Activated naive CD4-positive, alpha-beta T cell treated with anti-CD3 and anti-CD28 coated beads, Interleukin-2, amount 10 ng/mL, durations not matched to agents 7 days and 5 days (primary cell): ENCODE data around the gene ZNF423.

ENCODE experiments used
- CTCF ChIA-PET: fragments of 350-600 bp; sonication (Branson Sonifier 250); formaldehyde crosslinking; loops from one replicate; lab custom pipeline; 2021; ENCODE audit warnings: antibody characterized with exemption; lab: Charles Lee
- DNase-seq: peaks from one replicate; pipeline ENCODE4 v3.0.0-alpha.2; 2020
- H3K27ac Mint-ChIP-seq: one replicate; pipeline ENCODE4 v1.8.0; 2021; ENCODE audit warnings: mild to moderate bottlenecking, moderate library complexity, mixed read lengths
- H3K27me3 Mint-ChIP-seq: one replicate; pipeline ENCODE4 v1.8.0; 2021; ENCODE audit warnings: mild to moderate bottlenecking, mixed read lengths
- H3K36me3 Mint-ChIP-seq: one replicate; pipeline ENCODE4 v1.8.0; 2021; ENCODE audit warnings: mixed read lengths
- H3K4me1 Mint-ChIP-seq: one replicate; pipeline ENCODE4 v1.8.0; 2021; ENCODE audit warnings: mixed read lengths
- H3K4me3 Mint-ChIP-seq: one replicate; pipeline ENCODE4 v1.8.0; 2021; ENCODE audit warnings: mild to moderate bottlenecking, moderate library complexity, mixed read lengths
- H3K9me3 Mint-ChIP-seq: one replicate; pipeline ENCODE4 v1.8.0; 2021; ENCODE audit warnings: mixed read lengths

The ZNF423 gene

DNA sequence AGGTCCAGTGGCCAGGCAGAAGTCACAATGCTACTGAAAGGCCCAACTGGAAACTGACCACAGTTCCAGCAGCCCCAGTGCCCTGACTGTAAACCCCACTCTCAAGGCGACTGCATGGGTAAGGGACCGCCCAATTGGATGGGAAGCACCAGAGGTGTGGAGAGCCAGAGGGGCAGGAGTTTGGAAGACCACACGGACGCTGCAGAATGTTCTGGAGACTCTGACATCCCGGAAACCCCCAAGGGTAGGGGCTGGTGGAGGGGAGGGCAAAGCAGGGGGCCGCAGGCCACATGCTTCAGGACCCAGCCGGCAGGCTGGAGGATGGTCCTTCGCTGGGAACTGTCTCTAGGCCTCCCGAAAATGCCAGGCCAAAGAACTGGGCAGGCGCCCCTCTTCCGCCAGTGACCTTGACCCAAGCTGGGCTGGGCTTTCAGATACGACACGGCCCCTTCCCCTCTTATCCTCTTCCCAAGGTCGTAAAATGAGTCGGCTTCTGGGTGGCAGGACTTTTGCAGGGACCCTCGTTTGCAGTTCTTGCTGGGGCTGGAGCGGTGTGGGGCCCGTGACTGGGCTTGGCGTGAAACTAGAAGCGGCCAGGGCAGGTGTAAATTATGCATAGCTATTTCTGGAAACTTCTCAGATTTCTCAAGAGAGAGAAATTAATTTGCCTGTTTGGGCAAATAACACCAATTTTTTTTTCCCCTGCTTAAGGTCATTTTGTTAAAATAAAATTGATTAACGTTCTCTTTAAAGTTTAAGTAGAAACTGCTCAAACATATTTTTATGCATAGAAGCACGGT lies 372.1 kb downstream of the ZNF423 start:
- CTCF ChIA-PET, result interaction anchor here (1.3 kb wide), 1 partner anchor 76 kb away, joined by 4 read pairs; no protein-coding TSS in a partner anchor
- DNase-seq, result no peak
- no peaks in the 10 kb centered on the region for H3K36me3 Mint-ChIP-seq
- no peaks in the 10 kb centered on the region for H3K9me3 Mint-ChIP-seq
- peaks cover 4% of the 10 kb centered on the region for H3K4me1 Mint-ChIP-seq
- no peak overlapping the region for H3K27ac Mint-ChIP-seq
- H3K4me3 Mint-ChIP-seq, result no peak overlapping the region
- H3K27me3 Mint-ChIP-seq, result peaks cover 38% of the 10 kb centered on the region

DNA sequence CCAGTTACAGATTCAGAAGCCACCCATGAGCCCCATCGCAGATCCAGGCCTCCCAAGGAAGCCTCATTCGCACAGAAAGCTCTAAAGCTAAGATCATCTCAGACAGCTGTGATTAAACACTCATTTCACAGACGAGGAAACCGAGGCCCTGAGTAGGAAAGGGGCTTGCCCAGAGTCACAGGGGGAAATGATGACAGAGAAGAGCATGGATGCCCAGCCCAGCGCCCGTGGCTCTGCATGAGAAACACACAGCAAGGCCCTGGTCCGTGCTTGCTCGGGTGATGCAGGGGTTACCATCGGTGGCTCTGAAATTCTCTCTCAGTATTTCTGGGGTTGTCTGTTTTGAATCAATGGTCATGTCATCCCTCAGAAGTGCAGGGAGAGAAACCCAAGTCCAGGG lies 372.7 kb downstream of the ZNF423 start:
- Mint-ChIP-seq H3K36me3 (no peaks in the 10 kb centered on the region), H3K9me3 (no peaks in the 10 kb centered on the region), H3K27ac (no peak overlapping the region), H3K27me3 (peaks cover 35% of the 10 kb centered on the region), H3K4me3 (no peak overlapping the region), H3K4me1 (peaks cover 4% of the 10 kb centered on the region)
- CTCF ChIA-PET, result no interaction called here
- DNase-seq, result no peak

DNA sequence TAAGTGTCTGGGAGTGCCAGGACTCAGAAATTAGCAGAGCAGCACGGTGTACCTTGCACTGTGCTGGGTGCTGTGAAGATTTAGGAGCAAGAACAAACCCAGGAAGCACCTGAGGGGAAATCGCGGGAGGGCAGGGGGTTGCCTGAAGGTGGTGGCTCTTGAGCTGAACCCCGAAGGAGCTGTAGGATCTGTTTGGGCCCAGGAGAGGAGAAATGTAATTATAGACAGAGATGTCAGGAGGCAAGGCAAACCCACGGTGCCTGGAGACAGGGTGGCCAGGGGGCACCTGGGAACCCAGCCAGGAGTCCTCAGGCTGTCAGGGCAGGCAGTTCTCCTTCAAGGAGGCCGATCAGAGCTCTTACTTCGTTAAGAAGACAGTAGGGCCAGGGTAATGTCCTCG lies 373.2 kb downstream of the ZNF423 start:
- Mint-ChIP-seq H3K4me1 (peaks cover 4% of the 10 kb centered on the region), H3K4me3 (no peak overlapping the region), H3K9me3 (no peaks in the 10 kb centered on the region), H3K27me3 (peaks cover 32% of the 10 kb centered on the region), H3K27ac (no peak overlapping the region), H3K36me3 (no peaks in the 10 kb centered on the region)
- CTCF ChIA-PET, result no interaction called here
- no peak for DNase-seq

DNA sequence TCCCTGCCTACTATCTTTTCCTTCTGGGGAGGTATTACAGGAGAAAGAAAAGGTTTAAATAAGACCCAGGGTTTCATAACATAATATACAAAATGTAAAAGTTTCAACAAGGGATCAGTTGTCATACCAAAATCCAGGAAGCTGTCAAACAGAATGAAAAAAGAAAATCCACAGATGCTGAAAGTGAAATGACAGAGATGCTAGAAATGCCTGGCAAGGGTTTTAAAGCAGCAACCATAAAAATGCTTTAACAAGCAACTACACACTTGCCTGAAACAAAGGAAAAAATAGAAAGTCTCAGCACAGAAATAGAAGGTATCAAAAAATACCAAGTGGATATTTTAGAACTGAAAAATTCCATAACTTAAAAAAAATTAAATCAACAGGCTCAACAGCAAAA lies 377.3 kb downstream of the ZNF423 start:
- Mint-ChIP-seq H3K9me3 (no peaks in the 10 kb centered on the region), H3K27me3 (peaks cover 13% of the 10 kb centered on the region), H3K27ac (no peak overlapping the region), H3K36me3 (no peaks in the 10 kb centered on the region), H3K4me3 (no peak overlapping the region), H3K4me1 (peaks cover 2% of the 10 kb centered on the region)
- CTCF ChIA-PET, result no interaction called here
- DNase-seq, result no peak

DNA sequence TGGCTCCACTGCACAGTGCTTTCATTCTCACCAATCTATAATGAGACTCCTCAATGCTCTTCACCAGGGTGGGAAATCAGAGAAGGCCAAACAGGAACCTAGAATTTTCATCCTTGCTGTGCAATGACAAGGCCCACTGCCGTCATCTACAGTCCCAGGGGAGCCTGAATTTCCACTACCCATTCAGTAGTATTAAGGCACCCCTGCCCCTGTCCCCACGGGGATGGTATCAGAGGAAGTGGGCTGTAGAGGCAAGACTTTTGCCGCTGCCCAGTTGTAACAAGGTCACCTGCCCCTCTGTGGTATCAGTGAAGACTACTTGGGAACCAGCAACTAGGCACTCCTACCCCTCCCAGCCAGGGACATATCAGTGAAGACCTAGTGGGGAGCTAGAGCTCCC lies 377.8 kb downstream of the ZNF423 start:
- H3K4me3 Mint-ChIP-seq, result no peak overlapping the region
- CTCF ChIA-PET, result interaction anchor here (0.8 kb wide), 1 partner anchor 12 kb away, joined by 3 read pairs; no protein-coding TSS in a partner anchor
- no peak overlapping the region for H3K27ac Mint-ChIP-seq
- DNase-seq, result no peak
- no peaks in the 10 kb centered on the region for H3K36me3 Mint-ChIP-seq
- H3K27me3 Mint-ChIP-seq, result peaks cover 8% of the 10 kb centered on the region
- H3K4me1 Mint-ChIP-seq, result peaks cover 2% of the 10 kb centered on the region
- no peaks in the 10 kb centered on the region for H3K9me3 Mint-ChIP-seq

DNA sequence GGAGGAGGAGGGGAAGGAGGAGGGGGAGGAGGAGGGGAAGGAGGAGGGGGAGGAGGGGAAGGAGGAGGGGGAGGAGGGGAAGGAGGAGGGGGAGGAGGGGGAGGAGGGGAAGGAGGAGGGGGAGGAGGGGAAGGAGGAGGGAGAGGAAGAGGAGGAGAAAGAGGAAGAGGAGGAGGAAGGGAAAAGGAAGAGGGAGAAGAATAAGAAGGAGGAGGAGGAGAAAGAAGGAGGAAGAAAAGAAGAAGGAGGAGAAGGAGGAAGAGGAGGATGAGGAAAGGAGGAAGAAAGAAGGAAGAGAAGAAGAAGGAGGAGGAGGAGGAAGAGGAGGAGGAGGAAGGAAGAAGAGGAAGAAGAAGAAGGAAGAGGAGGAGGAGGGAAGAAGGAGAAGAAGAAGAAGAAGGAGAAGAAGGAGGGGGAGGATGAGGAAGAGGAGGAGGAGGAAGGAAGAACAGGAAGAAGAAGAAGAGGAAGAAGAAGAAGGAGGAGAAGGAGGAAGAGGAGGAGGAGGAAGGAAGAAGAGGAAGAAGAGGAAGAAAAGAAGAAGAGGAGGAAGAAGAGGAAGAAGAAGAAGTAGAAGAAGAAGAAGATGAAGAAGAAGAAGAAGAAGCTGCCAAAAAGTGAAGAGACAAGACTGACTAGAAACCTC lies 378.5 kb downstream of the ZNF423 start:
- no peak overlapping the region for H3K27ac Mint-ChIP-seq
- no peak for DNase-seq
- no peaks in the 10 kb centered on the region for H3K9me3 Mint-ChIP-seq
- H3K4me1 Mint-ChIP-seq, result no peaks in the 10 kb centered on the region
- H3K4me3 Mint-ChIP-seq, result no peak overlapping the region
- CTCF ChIA-PET, result interaction anchor here (0.8 kb wide), 1 partner anchor 11 kb away, joined by 3 read pairs; no protein-coding TSS in a partner anchor
- no peaks in the 10 kb centered on the region for H3K36me3 Mint-ChIP-seq
- peaks cover under 1% of the 10 kb centered on the region for H3K27me3 Mint-ChIP-seq

DNA sequence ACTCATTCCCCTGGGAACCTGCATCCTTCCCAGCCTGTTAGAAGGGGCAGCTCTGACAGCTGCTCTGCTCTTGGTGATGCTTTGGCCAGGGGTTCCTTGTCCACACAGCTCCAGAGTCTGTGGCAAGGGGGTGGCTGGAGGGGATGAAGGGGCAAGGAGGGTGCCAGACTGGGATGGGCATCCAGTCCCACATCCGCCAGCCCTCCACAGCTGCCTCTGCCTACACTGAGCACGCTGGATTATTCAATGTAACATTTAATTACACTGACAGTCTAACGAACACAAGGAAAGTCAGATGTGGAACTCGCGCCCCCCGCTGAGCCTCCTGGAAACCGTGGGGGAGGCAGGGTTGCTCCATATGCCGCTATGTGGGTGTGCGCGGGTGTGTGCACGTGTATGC lies 381.2 kb downstream of the ZNF423 start:
- Mint-ChIP-seq H3K27me3 (peaks cover 14% of the 10 kb centered on the region), H3K27ac (no peak overlapping the region), H3K4me1 (no peaks in the 10 kb centered on the region), H3K36me3 (no peaks in the 10 kb centered on the region), H3K9me3 (no peaks in the 10 kb centered on the region), H3K4me3 (no peak overlapping the region)
- CTCF ChIA-PET, result no interaction called here
- DNase-seq, result no peak

DNA sequence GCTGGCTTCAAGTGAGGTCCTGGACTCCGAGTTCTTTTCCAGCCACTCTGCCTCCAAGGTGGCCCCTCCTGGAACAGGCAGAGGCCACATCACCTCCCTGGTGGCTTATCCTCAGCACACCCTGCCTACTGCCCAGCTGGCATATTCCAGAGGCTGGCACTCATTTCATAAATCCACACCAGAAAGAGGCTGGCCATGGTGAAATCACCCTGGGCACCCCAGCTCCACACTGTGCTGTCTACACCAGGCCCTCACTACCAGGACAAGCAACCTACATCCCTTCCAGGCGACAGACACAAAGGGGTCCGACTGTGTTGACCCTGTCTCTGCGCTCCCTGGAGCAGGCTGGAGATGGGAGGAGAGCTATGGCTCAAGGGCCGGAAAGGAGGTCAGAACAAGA lies 382.1 kb downstream of the ZNF423 start:
- DNase-seq, result no peak
- H3K27ac Mint-ChIP-seq, result no peak overlapping the region
- no peak overlapping the region for H3K4me3 Mint-ChIP-seq
- H3K36me3 Mint-ChIP-seq, result no peaks in the 10 kb centered on the region
- no peaks in the 10 kb centered on the region for H3K9me3 Mint-ChIP-seq
- CTCF ChIA-PET, result no interaction called here
- H3K4me1 Mint-ChIP-seq, result no peaks in the 10 kb centered on the region
- peaks cover 14% of the 10 kb centered on the region for H3K27me3 Mint-ChIP-seq

DNA sequence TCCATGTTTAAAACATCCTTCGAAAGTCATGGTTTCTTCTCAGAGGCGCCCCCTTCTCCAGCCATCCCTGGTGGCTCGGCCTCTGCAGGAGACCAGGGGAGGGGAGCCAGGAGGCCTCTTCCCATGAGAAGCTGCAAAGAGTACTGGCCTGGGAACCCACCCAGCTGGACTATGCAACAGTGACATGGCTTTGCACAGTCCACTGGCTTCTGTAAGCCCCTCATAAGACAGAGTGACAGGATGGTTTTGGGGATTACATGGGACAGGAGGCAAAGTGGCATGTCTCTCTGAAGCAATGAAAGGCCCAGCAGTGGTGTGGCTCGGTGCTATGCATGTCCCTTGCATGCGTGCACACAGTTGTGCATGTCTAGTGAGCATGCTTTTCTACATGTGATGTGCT lies 382.8 kb downstream of the ZNF423 start:
- CTCF ChIA-PET, result no interaction called here
- no peak overlapping the region for H3K4me3 Mint-ChIP-seq
- H3K36me3 Mint-ChIP-seq, result no peaks in the 10 kb centered on the region
- peaks cover 14% of the 10 kb centered on the region for H3K27me3 Mint-ChIP-seq
- no peaks in the 10 kb centered on the region for H3K9me3 Mint-ChIP-seq
- no peak overlapping the region for H3K27ac Mint-ChIP-seq
- no peak for DNase-seq
- H3K4me1 Mint-ChIP-seq, result no peaks in the 10 kb centered on the region

DNA sequence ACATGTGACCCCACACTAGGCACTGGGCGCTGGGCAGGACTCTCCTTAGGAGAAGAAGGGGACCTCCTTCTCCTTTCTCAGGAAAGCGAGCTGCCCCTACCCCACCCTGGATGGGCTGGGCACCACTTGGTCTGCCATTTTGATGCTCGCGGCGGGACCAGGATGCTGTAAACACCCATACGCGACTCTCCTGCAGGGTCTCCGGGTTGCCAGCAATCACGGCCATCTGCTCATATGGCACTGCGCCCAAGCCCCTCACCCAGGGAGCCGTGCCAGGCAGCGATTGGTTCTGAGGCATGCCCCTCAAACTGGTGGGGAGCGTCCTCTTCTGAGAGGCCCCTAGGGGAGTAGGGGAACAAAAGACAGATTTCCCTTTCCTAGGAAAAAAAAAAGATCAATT lies 383.3 kb downstream of the ZNF423 start:
- no peaks in the 10 kb centered on the region for H3K9me3 Mint-ChIP-seq
- no peak for DNase-seq
- no peak overlapping the region for H3K4me3 Mint-ChIP-seq
- H3K36me3 Mint-ChIP-seq, result no peaks in the 10 kb centered on the region
- H3K27ac Mint-ChIP-seq, result peak overlapping the region; percentile 14
- peaks cover 14% of the 10 kb centered on the region for H3K27me3 Mint-ChIP-seq
- no peaks in the 10 kb centered on the region for H3K4me1 Mint-ChIP-seq
- CTCF ChIA-PET, result no interaction called here

DNA sequence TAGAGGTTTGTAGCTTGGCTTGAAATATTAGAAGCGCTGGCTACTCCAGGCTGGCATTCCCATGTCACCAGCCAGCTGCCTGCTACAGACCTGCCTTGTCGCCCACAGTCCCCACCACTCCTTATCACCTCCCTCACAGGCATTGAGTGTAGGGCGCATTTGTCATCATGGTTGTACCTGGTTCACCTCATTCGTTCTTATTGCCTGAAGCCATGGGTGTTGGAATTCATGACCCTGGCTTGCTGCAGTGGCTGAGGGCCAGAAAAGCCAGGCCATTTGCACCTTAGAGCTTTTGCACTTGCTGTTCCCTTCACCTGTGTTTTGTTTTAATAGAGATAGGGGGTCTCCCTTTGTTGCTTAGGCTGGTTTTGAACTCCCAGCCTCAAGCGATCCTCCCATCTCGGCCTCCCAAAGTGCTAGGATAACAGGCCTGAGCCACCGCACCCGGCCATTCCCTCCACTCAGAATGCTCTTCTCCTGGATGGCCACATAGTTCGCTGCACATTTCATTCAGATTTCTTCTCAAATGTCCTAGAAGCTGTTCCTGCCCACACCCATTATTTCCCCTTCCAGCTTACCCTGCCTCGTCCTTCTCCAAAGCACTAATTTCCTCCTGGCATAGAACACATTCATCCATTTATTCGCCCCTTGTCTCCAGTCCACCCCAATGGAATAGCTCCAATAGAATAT lies 384.7 kb downstream of the ZNF423 start:
- H3K9me3 Mint-ChIP-seq, result no peaks in the 10 kb centered on the region
- peaks cover 6% of the 10 kb centered on the region for H3K4me1 Mint-ChIP-seq
- no peaks in the 10 kb centered on the region for H3K36me3 Mint-ChIP-seq
- H3K27ac Mint-ChIP-seq, result no peak overlapping the region
- DNase-seq, result no peak
- CTCF ChIA-PET, result interaction anchor here (0.6 kb wide), 1 partner anchor 1304 kb away, joined by 3 read pairs; no protein-coding TSS in a partner anchor
- peaks cover 19% of the 10 kb centered on the region for H3K27me3 Mint-ChIP-seq
- H3K4me3 Mint-ChIP-seq, result no peak overlapping the region

DNA sequence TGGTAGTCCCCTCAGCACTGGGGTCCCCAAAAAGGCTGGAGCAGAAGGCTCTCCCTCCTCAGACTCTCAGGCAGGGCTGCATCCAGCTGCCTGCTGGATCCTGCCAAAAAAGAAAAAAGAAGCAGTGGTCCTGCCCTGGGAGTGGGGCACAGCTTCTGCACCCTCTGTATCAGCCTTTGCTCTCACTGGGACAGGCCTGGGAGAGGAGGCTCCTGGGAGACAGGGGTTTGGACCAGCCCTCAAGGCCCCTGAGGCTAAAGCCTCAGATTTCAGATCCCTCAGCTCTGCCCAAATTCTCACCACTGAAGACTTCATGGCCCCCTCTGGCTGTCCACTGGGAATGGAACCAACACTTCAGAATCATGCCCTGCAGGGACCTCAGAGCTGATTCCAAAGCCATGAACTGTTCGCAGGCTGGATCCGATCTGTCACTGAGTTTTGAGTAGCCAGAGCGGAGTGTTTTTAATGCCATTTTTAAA lies 385.4 kb downstream of the ZNF423 start:
- no peak for DNase-seq
- CTCF ChIA-PET, result interaction anchor here (0.6 kb wide), 1 partner anchor 1305 kb away, joined by 3 read pairs; no protein-coding TSS in a partner anchor
- H3K36me3 Mint-ChIP-seq, result no peaks in the 10 kb centered on the region
- no peak overlapping the region for H3K4me3 Mint-ChIP-seq
- no peaks in the 10 kb centered on the region for H3K9me3 Mint-ChIP-seq
- peaks cover 25% of the 10 kb centered on the region for H3K27me3 Mint-ChIP-seq
- peaks cover 12% of the 10 kb centered on the region for H3K4me1 Mint-ChIP-seq
- no peak overlapping the region for H3K27ac Mint-ChIP-seq

DNA sequence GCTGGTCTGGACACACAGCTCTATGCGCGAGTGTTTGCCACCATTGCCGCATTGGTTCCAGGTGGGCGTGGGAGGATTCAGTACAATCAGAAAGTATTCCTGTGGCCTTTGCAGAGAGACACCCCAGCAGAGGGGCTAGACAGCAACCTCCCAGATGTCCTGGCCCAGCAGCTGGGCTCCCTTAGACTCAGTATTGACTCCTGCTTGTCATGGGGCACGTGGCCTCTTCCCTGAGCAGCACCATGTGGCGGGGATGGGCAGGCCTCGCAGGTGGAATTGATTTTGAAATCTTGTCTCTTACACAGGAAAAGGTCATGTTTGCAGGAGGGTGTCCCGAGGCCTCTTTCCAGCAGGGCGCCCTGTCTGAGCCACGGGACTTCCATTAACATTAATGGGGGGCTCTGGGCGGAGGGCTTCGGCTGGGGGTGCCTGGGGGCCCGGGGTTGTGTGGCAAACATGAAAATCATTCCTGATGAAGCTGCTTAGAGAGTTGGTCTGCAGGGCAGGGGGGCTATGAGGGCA lies 385.9 kb downstream of the ZNF423 start:
- DNase-seq, result no peak
- no peaks in the 10 kb centered on the region for H3K9me3 Mint-ChIP-seq
- no peak overlapping the region for H3K4me3 Mint-ChIP-seq
- H3K27me3 Mint-ChIP-seq, result peaks cover 27% of the 10 kb centered on the region
- CTCF ChIA-PET, result interaction anchor here (1.1 kb wide), 1 partner anchor 62 kb away, joined by 3 read pairs; no protein-coding TSS in a partner anchor
- H3K27ac Mint-ChIP-seq, result no peak overlapping the region
- H3K36me3 Mint-ChIP-seq, result no peaks in the 10 kb centered on the region
- H3K4me1 Mint-ChIP-seq, result peaks cover 16% of the 10 kb centered on the region

DNA sequence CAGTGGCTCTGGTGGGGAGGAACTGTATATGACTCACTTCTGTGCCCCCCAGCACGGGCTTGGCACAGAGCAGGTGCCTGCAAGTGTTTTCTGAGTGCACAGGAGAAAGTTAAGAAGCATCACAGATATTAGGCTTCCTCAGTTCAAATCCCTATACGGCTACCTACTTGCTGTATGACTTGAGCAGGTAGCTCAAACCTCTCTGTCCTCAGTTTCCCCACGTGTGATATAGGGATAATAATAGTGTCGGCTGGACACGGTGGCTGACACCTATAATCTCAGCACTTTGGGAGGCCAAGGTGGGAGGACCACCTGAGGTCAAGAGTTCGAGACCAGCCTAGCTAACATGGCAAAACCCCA lies 386.6 kb downstream of the ZNF423 start:
- peaks cover 32% of the 10 kb centered on the region for H3K27me3 Mint-ChIP-seq
- H3K9me3 Mint-ChIP-seq, result no peaks in the 10 kb centered on the region
- H3K27ac Mint-ChIP-seq, result no peak overlapping the region
- no peak for DNase-seq
- CTCF ChIA-PET, result interaction anchor here (1.1 kb wide), 1 partner anchor 62 kb away, joined by 3 read pairs; no protein-coding TSS in a partner anchor
- no peaks in the 10 kb centered on the region for H3K36me3 Mint-ChIP-seq
- H3K4me1 Mint-ChIP-seq, result peaks cover 22% of the 10 kb centered on the region
- no peak overlapping the region for H3K4me3 Mint-ChIP-seq
